ENCODE measurements around the gene ATE1.

ATE1 gene

DNA sequence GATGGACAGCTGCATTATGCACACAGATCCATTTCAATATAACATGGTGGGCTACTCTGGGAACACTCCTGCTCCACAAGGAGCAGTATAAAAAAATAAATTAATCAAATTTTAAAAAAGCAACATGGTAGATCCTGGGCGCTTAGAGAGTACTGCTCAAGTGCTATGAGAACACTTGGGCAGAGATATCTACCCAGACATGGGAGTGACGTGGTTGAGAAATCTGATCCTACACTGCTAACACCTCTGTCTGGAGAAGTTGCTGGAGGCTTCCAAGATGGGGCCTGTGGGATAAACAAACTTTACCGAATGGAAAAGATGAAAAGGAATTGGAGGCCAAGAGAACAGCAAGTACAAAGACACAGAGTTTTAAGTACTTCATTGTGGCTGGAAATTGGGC, 38.2 kb upstream of the ATE1 start:
- TF ChIP-seq CTCF (IDR thresholded peaks at IDR 0.05; ENCODE audit: control extremely low read depth, extremely low read depth, low read depth, missing control alignments) = no peak
- ChIA-PET CTCF (interaction anchor here (1.1 to 1.2 kb wide), 2 partner anchors 15 to 65 kb away, joined by 3 read pairs; no protein-coding TSS in a partner anchor), POLR2A (no interaction called here)
- no peak for DNase-seq (ENCODE audit: extremely low spot score)

DNA sequence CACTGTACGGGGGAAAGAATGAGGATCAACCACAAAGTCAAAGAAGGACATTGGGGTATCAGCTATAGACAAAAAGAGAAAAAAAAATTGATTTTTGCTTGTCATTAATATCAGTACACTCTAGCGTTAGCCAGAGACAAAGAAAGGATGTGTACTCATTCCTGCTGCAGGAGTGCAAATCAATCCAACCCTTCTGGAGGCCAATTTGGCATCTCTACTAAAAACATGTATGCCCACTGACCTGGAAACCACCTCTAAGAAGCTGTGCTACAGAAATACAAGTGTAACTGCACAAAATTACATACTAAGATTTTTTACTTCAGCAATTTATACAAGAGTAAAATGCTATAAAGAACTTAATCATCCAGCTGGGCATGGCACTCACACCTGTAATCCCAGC, 33.6 kb upstream of the ATE1 start:
- DNase-seq (ENCODE audit: extremely low spot score) = no peak
- ChIA-PET POLR2A (interaction anchor here (0.7 kb wide), 1 partner anchor 1368 kb away, joined by 8 read pairs; no protein-coding TSS in a partner anchor), CTCF (interaction anchor here (0.9 to 2.2 kb wide), 3 partner anchors 14 to 75 kb away, joined by 3 to 8 read pairs (median 4); partner anchors contain the start of gene NSMCE4A)
- no peak for TF ChIP-seq CTCF (IDR thresholded peaks at IDR 0.05; ENCODE audit: control extremely low read depth, extremely low read depth, low read depth, missing control alignments)

DNA sequence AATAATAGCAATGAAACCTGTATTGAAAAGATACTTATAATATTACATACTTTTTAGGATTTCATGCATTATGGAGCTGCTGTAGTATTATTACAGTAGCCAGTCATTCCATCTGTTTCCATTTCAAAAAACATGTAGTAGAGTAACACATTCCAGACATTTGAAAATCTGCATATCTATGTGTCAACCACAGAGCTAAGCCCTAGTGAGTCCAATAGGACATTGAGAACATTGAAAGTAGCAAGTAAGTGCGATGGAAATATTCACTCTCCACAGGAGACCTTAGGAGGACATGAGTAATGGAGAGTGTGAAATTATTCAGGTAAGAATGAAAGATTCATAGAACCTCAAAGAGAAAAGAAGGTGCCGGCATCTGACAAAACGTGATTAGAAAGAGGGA, 31.8 kb upstream of the ATE1 start:
- TF ChIP-seq CTCF (IDR thresholded peaks at IDR 0.05; ENCODE audit: control extremely low read depth, extremely low read depth, low read depth, missing control alignments) = no peak
- ChIA-PET CTCF (interaction anchor here (1.2 kb wide), 1 partner anchor 15 kb away, joined by 3 read pairs; no protein-coding TSS in a partner anchor), POLR2A (no interaction called here)
- DNase-seq (ENCODE audit: extremely low spot score) = no peak

DNA sequence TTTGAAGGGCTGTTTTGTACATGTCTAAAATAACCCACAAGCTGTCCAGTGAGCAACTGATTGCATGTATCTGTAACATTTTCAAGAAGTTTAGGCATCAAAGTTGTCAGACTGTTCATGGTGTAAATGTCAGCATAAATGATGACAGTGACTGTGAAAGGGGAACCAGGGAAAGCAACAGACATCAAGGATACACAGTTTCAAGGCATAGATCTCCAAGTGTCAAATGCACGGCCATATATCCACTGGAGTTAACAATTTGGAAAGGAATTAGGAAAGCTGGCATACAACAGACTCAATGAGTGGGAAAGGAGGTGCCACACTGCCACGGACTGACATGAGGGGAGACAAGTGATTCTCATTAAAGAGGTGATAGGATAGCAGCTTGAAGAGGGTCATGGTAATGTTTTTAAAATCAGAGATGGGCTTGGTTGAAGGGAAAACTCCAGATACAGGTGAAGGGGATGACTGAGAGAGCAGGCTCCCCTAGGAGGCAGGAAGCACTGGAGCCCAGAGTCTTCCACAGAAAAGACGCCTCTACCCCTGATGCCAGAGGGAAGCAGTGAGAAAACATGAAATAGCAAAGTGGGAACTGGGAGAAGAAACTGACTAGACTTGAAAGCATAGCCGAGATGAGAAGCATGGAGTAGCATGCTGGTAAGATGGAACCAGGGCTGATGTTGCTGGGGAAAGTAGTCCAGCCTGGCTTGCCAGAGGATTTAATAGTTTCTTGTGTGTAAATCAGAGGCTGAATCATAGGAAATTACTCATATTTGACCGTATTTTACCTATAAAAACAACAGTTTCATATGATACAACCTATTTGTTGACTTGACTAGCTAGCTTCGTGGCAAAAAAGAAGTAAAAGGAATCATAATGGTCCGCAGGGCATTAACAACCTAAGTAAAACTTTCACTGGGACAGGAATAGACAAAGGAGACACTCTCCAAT, 28.6 kb upstream of the ATE1 start:
- ChIA-PET CTCF (no interaction called here), POLR2A (no interaction called here)
- no peak for TF ChIP-seq CTCF (IDR thresholded peaks at IDR 0.05; ENCODE audit: control extremely low read depth, extremely low read depth, low read depth, missing control alignments)
- DNase-seq (ENCODE audit: extremely low spot score) = no peak

GRCh38 chr10:121952226-121952625, 24.4 kb upstream of the ATE1 start:
- POLR2A ChIA-PET = interaction anchor here (0.8 kb wide), 1 partner anchor 16 kb away, joined by 4 read pairs; no protein-coding TSS in a partner anchor
- no peak for TF ChIP-seq CTCF (IDR thresholded peaks at IDR 0.05; ENCODE audit: control extremely low read depth, extremely low read depth, low read depth, missing control alignments)
- CTCF ChIA-PET = no interaction called here
- no peak for DNase-seq (ENCODE audit: extremely low spot score)

- ChIA-PET POLR2A (no interaction called here), CTCF (no interaction called here)
- no peak for TF ChIP-seq CTCF (IDR thresholded peaks at IDR 0.05; ENCODE audit: control extremely low read depth, extremely low read depth, low read depth, missing control alignments)
- DNase-seq (ENCODE audit: extremely low spot score) = no peak
These were observed 21.6 kb upstream of the ATE1 start for GRCh38 chr10:121949451-121949850.

All from GM10248 (cell line).